Panc1 (cell line): ENCODE data around the gene UST. TPM values are rescaled to one million over a fixed set of nuclear protein-coding genes. Genes with fewer than 3 reads are reported as not detected.
"Not testable (repeated sequence)": the region's sequence is repeated elsewhere in the genome, so short reads cannot be mapped to it uniquely, and the experiment has no call there.

ENCODE experiments used
- ATAC-seq: fragments of 200-7000 bp; cut with Tn5 transposase; 2 replicates; pipeline ENCODE4 v1.9.1; 2020; ENCODE audit warnings: mild to moderate bottlenecking, moderate library complexity
- BruUV-seq: library from RNA; stranded (reverse); fragments of 400-500 nt; replicated peaks from 2 replicates; lab custom pipeline; 2021; lab: Mats Ljungman, UMichigan
- CTCF ChIA-PET: fragments of 300-600 bp; sonication (Branson Sonifier 250); formaldehyde crosslinking; loops from one replicate; lab custom pipeline; 2022; ENCODE audit warnings: antibody characterized with exemption; lab: Charles Lee
- POLR2A ChIA-PET: fragments of 300-600 bp; sonication (Branson Sonifier 250); formaldehyde crosslinking; loops from one replicate; lab custom pipeline; 2022; ENCODE audit warnings: antibody characterized with exemption; lab: Charles Lee
- DNase-seq: peaks from one replicate; pipeline ENCODE4 v3.0.0-alpha.2; 2010; ENCODE audit warnings: low read depth, low spot score
- H3K27ac ChIP-seq: 2 replicates; pipeline ENCODE4 v1.5.1; 2011; ENCODE audit warnings: mild to moderate bottlenecking, low read length, inconsistent platforms
- H3K27me3 ChIP-seq: fragments of 200-500 bp; sonication (Bioruptor generic); 2 replicates; pipeline ENCODE4 v1.6.0; 2014; ENCODE audit warnings: low read length, inconsistent platforms; ENCODE audit not compliant: control insufficient read depth, insufficient read depth
- H3K36me3 ChIP-seq: fragments of 200-500 bp; sonication (Bioruptor generic); 2 replicates; pipeline ENCODE4 v1.5.1; 2014; ENCODE audit warnings: inconsistent platforms, mild to moderate bottlenecking, low read length, moderate library complexity; ENCODE audit not compliant: control insufficient read depth, insufficient read depth
- H3K4me1 ChIP-seq: 2 replicates; pipeline ENCODE4 v1.5.1; 2011; ENCODE audit warnings: inconsistent platforms, mild to moderate bottlenecking, low read length, moderate library complexity; ENCODE audit not compliant: control insufficient read depth, insufficient read depth
- H3K4me3 ChIP-seq, 2 experiments: 2 replicates each; pipeline ENCODE4 v1.5.1; 2011 to 2012; ENCODE audit warnings: low read depth in 2 of 2, low read length in 2 of 2, mild to moderate bottlenecking in 2 of 2, inconsistent platforms in 1 of 2, moderate library complexity in 1 of 2
- H3K9me3 ChIP-seq: fragments of 200-500 bp; sonication (Bioruptor generic); 2 replicates; pipeline ENCODE4 v1.5.1; 2014; ENCODE audit warnings: low read depth, mild to moderate bottlenecking, inconsistent platforms, low read length, moderate library complexity; ENCODE audit not compliant: control insufficient read depth, insufficient read depth
- POLR2AphosphoS5 ChIP-seq: IDR thresholded peaks from 2 replicates; pipeline ENCODE4 v1.6.1; 2012; ENCODE audit warnings: mild to moderate bottlenecking, low read depth, low read length, moderate library complexity
- REST ChIP-seq, 2 experiments: IDR thresholded peaks; 2 replicates each; pipeline ENCODE4 v1.6.1; 2011 to 2012; ENCODE audit warnings: low read depth in 2 of 2, control low read depth in 1 of 2, low read length in 1 of 2, mild to moderate bottlenecking in 1 of 2, moderate library complexity in 1 of 2; ENCODE audit not compliant: insufficient read depth in 1 of 2
- SIN3A ChIP-seq: IDR thresholded peaks from 2 replicates; pipeline ENCODE4 v1.6.1; 2012; ENCODE audit warnings: low read depth, mild to moderate bottlenecking, low read length, moderate library complexity, borderline replicate concordance; ENCODE audit not compliant: insufficient read depth
- TCF7L2 ChIP-seq: IDR thresholded peaks from 2 replicates; pipeline ENCODE4 v1.6.1; 2011; ENCODE audit warnings: mild to moderate bottlenecking, low read depth, low read length, inconsistent platforms
- in situ Hi-C: cut with HindIII; loops from 2 replicates; pipeline ENCODE4 v1.10.0; 2016; ENCODE audit warnings: low sequenced_read_pairs, low pct_unique_long_range_greater_than_20kb
- intact Hi-C: fragments of 100-400 bp; cut with micrococcal nuclease; formaldehyde crosslinking; loops from one replicate; pipeline ENCODE4 v1.10.0; 2022; ENCODE audit not compliant: unreplicated experiment
- total RNA-seq: library from RNA; stranded (reverse); gene quantifications from one replicate; pipeline ENCODE4 v1.2.1, GENCODE V29; 2021; ENCODE audit not compliant: unreplicated experiment
- TF ChIP-seq, protein P1 (sequence below): fragments of 450-650 bp; IDR thresholded peaks from 2 replicates; pipeline ENCODE4 v1.5.1; 2017; ENCODE audit warnings: mild to moderate bottlenecking

The UST gene
- total RNA-seq, 1 experiment from 2014 or later, result 0.15 TPM

DNA sequence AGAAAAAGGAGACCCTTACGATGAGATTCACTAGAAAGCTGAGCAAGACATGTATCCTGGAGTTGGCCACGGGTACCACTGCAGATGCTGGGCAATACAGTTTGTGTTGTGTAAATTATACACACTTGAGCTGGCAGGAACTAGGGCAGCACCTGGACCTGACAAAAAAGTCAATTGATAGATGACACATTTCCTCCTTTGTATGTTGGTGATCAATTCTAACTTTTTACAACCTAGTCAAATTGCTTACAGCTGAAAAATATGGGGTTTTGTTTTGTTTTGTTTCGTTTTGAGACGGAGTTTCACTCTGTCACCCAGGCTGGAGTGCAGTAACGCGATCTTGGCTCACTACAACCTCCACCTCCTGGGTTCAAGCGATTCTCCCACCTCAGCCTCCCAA lies 108.9 kb downstream of the UST start:
- TF ChIP-seq REST (IDR thresholded peaks at IDR 0.05; ENCODE audit: insufficient read depth in 1 of 2, low read depth in 2 of 2, low read length in 1 of 2) (no peak), TCF7L2 (no peak), SIN3A (no peak), POLR2AphosphoS5 (no peak)
- TF ChIP-seq, protein P1, sequence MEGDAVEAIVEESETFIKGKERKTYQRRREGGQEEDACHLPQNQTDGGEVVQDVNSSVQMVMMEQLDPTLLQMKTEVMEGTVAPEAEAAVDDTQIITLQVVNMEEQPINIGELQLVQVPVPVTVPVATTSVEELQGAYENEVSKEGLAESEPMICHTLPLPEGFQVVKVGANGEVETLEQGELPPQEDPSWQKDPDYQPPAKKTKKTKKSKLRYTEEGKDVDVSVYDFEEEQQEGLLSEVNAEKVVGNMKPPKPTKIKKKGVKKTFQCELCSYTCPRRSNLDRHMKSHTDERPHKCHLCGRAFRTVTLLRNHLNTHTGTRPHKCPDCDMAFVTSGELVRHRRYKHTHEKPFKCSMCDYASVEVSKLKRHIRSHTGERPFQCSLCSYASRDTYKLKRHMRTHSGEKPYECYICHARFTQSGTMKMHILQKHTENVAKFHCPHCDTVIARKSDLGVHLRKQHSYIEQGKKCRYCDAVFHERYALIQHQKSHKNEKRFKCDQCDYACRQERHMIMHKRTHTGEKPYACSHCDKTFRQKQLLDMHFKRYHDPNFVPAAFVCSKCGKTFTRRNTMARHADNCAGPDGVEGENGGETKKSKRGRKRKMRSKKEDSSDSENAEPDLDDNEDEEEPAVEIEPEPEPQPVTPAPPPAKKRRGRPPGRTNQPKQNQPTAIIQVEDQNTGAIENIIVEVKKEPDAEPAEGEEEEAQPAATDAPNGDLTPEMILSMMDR, result no peak
- ATAC-seq (no peak), DNase-seq (no peak)
- no peaks in the 10 kb centered on the region for H3K9me3 ChIP-seq
- no peaks in the 10 kb centered on the region for H3K27me3 ChIP-seq
- intact Hi-C loops, result no loop called here
- H3K4me1 ChIP-seq, result no peaks in the 10 kb centered on the region
- ChIA-PET CTCF (no interaction called here), POLR2A (no interaction called here)
- no peaks in the 10 kb centered on the region for H3K36me3 ChIP-seq
- no peak overlapping the region for H3K4me3 ChIP-seq
- no peak overlapping the region for H3K27ac ChIP-seq
- in situ Hi-C loops, result no loop called here
- no TSS peak for BruUV-seq

DNA sequence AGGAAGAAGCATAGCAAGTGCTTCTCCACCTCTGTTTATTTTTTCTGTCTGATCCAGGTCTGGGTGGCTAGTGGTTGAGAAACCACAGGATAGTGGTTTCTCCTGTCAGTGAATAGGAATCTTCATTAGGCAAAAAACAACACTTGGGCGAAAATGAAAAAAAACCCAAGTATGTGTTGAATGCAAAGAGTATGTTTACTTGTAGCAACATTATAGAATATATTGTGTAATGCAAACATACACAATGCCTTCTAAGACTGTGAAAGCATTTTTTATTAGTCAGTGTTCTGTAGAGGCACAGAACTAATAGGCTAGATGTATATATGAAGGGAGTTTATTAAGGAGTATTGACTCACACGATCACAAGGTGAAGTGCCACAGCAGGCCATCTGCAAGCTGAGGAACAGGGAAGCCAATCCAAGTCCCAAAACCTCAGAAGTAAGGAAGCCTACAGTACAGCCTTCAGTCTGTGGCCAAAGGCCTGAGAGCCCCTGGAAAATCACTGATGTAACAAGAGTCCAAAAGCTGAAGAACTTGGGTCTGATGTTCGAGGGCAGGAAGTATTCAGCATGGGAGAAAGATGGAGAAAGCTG lies 111.1 kb downstream of the UST start:
- no peaks in the 10 kb centered on the region for H3K9me3 ChIP-seq
- ChIA-PET CTCF (no interaction called here), POLR2A (no interaction called here)
- no peak overlapping the region for H3K4me3 ChIP-seq
- no peaks in the 10 kb centered on the region for H3K36me3 ChIP-seq
- in situ Hi-C loops, result no loop called here
- no peaks in the 10 kb centered on the region for H3K27me3 ChIP-seq
- no TSS peak for BruUV-seq
- TF ChIP-seq POLR2AphosphoS5 (no peak), REST (IDR thresholded peaks at IDR 0.05; ENCODE audit: insufficient read depth in 1 of 2, low read depth in 2 of 2, low read length in 1 of 2) (no peak), SIN3A (no peak), TCF7L2 (no peak)
- TF ChIP-seq, protein P1, result no peak
- intact Hi-C loops, result no loop called here
- H3K4me1 ChIP-seq, result no peaks in the 10 kb centered on the region
- no peak for ATAC-seq
- no peak for DNase-seq
- no peak overlapping the region for H3K27ac ChIP-seq

DNA sequence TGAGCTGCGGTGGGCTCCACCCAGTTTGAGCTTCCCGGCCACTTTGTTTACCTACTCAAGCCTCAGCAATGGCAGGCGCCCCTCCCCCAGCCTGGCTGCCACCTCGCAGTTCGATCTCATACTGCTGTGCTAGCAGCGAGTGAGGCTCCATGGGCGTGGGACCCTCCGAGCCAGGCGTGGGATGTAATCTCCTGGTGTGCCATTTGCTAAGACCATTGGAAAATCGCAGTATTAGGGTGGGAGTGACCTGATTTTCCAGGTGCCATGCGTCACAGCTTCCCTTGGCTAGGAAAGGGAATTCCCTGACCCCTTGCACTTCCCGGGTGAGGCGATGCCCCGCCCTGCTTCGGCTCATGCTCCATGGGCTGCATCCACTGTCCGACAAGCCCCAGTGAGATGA lies 117.3 kb downstream of the UST start:
- in situ Hi-C loops, H3K27me3 ChIP-seq, H3K27ac ChIP-seq, POLR2A ChIA-PET, intact Hi-C loops, ATAC-seq, DNase-seq, H3K36me3 ChIP-seq, H3K4me1 ChIP-seq, H3K4me3 ChIP-seq, BruUV-seq, H3K9me3 ChIP-seq, CTCF ChIA-PET: not testable (repeated sequence)
